HEK293T (cell line): ENCODE results near the gene TIPARP.

ENCODE experiments used
- BHLHE40 ChIP-seq: fragments of 450-650 bp; IDR thresholded peaks from 2 replicates; pipeline ENCODE4 v1.6.1; 2016; ENCODE audit warnings: mild to moderate bottlenecking, moderate library complexity, borderline replicate concordance
- ELF4 ChIP-seq: fragments of 450-650 bp; IDR thresholded peaks from 2 replicates; pipeline ENCODE4 v1.6.1; 2017; ENCODE audit warnings: antibody characterized with exemption
- FOXA1 ChIP-seq: fragments of 450-650 bp; IDR thresholded peaks from 2 replicates; pipeline ENCODE4 v1.6.1; 2016; ENCODE audit warnings: mild to moderate bottlenecking
- FOXM1 ChIP-seq: fragments of 450-650 bp; IDR thresholded peaks from 2 replicates; pipeline ENCODE4 v1.6.1; 2017; ENCODE audit warnings: mild to moderate bottlenecking, borderline replicate concordance
- SUZ12 ChIP-seq: fragments of 450-650 bp; IDR thresholded peaks from 2 replicates; pipeline ENCODE4 v1.6.1; 2016; ENCODE audit warnings: mild to moderate bottlenecking
- TARDBP ChIP-seq: fragments of 450-650 bp; IDR thresholded peaks from 2 replicates; pipeline ENCODE4 v1.6.1; 2016
- ZNF384 ChIP-seq: fragments of 450-650 bp; IDR thresholded peaks from 2 replicates; pipeline ENCODE4 v1.6.1; 2016
- TF ChIP-seq, protein P1 (sequence below): fragments of 450-650 bp; IDR thresholded peaks from 2 replicates; pipeline ENCODE4 v1.6.1; 2016

DNA sequence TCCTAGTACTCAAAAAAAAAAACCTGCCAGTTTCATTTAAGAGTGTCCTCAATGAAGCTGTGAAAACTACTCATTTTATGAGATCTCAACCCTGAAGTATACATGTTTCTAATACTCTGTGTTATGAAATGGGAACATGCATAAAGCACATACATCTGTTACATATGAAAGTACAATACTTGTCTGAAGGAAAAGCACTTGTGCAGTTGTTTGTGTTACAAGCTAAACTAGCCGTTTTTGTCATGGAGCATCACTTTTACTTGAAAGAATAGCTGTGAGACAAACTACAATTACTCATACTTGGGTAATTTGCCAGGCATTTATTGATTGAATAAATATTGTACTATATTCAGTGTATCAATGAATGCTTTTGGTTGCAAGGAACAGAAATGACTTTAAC lies 72.7 kb downstream of the TIPARP start:
- TF ChIP-seq BHLHE40 (no peak), SUZ12 (no peak), TARDBP (no peak), ZNF384 (no peak), FOXM1 (no peak), ELF4 (no peak), FOXA1 (no peak)
- TF ChIP-seq, protein P1, sequence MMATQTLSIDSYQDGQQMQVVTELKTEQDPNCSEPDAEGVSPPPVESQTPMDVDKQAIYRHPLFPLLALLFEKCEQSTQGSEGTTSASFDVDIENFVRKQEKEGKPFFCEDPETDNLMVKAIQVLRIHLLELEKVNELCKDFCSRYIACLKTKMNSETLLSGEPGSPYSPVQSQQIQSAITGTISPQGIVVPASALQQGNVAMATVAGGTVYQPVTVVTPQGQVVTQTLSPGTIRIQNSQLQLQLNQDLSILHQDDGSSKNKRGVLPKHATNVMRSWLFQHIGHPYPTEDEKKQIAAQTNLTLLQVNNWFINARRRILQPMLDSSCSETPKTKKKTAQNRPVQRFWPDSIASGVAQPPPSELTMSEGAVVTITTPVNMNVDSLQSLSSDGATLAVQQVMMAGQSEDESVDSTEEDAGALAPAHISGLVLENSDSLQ: no peak
